GM19438 (cell line): ENCODE measurements around the gene NUB1.

Source experiments
- ATAC-seq: cut with Tn5 transposase; IDR thresholded peaks from one replicate; pipeline ENCODE4 v1.9.1; 2021; ENCODE audit warnings: low read depth; ENCODE audit not compliant: unreplicated experiment

The NUB1 gene

DNA sequence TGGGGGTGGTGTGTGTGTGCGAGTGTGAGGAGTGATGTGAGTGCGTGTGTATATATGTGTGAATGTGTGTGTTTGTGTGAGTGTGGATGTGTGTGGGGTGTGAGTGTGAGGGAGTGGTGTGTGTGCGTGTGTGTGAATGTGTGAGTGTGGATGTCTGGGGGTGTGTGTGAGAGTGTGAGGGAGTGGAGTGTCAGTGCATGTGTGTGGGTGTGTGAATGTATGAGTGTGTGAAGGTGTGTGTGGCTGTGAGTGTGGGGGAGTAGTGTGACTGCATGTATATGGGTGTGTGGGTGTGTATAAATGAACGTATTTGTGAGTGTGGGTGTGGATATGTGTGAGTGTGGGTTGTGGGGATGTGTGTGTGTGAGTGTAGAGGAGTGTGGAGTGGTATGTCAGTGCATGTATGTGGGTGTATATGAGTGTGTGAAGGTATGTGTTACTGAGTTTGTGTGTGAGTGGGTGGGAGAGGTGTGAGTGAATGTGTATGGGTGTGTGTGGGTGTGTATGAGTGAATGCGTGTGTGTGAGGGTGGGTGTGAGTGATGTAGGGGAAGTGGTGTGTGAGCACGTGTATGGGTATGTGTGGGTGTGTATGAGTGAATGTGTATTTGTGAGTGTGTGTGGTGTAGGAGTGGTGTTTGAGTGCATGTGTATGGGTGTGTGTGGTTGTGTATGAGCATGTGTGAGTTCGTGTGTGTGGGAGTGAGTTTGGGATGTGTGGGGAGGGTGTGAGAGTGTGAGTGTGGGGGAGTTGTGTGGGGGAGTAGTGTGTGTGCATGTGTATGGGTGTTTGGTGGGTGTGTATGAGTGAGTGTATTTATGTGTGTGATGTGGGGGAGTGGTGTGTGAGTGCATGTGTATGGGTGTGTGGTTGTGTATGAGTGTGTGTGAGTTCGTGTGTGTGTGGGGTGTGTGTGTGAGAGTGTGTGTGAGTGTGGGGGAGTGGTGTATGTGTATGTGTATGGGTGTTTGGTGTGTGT is 28.5 kb upstream of the NUB1 start:
- ATAC-seq: no peak

- ATAC-seq: no peak
These were observed 27.8 kb upstream of the NUB1 start for GRCh38 chr7:151313857-151314256.

DNA sequence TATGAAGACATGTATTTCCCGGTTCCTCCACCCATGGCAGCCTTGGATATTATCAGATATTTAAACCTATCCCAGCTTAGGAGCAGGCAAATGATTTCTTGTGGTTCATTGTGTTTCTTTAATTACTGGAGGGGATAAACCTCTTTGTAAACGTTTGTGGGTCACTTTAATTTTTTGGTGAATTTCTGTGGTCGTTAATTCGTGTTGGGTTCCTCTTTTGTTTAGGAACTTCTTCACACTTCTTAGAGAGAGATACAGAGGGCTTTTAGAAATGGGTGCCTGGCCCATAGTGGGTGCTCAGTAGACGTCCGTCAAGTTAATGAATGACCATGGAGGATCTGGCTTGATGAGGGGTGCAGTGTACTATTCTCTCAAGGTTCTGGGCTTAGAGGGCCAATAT is 27.2 kb upstream of the NUB1 start:
- no peak for ATAC-seq

- no peak for ATAC-seq
These were observed 26.5 kb upstream of the NUB1 start for GRCh38 chr7:151315038-151315655.

GRCh38 chr7:151316896-151317295 is 24.7 kb upstream of the NUB1 start:
- no peak for ATAC-seq

DNA sequence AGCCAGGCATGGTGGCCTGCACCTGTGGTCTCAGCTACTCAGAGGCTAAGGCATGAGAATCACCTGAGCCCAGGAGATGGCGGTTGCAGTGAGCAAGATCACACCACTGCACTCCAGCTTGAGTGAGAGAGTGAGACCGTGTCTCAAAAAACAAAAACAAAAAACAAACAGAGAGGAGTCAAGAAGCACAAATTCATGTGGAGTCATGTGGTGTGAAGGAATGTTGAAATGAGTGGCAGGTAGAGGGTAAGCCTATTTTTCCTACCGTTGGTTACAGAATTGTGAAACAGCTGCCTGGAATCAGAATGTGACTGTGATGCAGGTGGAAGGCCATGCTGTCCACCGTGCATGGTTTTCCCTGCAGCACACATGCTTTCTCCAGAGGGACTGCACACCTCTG is 23.7 kb upstream of the NUB1 start:
- ATAC-seq: no peak

- ATAC-seq: no peak
These were observed 22.4 kb upstream of the NUB1 start for GRCh38 chr7:151319189-151319588.

DNA sequence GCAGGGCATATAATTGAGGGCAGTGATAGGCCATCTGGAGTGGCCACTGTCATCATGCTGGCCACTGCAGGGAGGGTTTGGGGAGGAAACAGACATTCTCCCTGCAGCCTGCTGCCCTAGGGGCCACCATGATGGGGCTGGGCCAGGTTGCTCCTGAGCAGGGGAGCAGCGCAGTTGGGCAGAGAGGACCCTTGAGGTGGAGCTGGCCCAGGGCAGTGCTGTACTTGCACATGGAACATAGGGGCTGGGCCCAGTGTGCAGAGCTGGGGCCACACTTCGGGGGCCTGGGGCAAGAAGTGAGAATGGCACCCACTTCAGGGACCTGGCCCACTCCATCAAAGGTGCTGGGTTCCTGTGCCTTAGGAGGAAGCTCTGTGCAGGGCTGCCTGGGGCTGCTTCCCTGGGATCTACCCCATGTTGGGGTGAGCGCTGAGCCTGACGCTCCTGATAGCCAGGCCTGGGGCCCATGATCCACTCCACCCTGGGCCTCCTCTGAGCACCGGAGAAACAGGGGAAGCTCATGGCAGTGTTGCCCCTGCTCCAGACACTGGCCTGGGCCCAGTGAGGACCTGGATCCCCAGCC is 21.3 kb upstream of the NUB1 start:
- no peak for ATAC-seq

- ATAC-seq: no peak
These were observed 20.3 kb upstream of the NUB1 start for GRCh38 chr7:151321341-151321740.

- ATAC-seq: no peak
These were observed 18.7 kb upstream of the NUB1 start for GRCh38 chr7:151322906-151323305.

- ATAC-seq: no peak
These were observed 14.6 kb upstream of the NUB1 start for GRCh38 chr7:151327022-151327421.

GRCh38 chr7:151327659-151328058 is 14.0 kb upstream of the NUB1 start:
- ATAC-seq: no peak

- no peak for ATAC-seq
These were observed 11.4 kb upstream of the NUB1 start for GRCh38 chr7:151330181-151330580.

DNA sequence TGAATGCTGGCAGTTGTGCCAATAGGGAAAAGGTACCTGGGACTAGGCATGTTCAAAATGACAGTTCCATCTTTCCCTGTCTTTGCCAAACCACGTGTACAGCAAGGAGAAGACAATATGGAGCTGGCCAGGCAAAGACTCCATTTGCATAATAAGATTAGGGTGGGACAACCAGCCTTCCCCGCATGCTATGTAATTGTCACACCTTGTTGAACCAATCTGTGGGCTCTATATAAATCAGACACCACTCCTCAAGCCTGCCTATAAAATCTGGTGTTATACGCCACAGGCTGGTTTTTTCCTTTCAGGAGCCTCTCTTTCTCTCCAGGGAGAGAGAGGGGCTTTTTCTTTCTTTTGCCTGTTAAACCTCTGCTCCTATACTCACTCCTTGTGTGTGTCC is 11.0 kb upstream of the NUB1 start:
- ATAC-seq: no peak

- no peak for ATAC-seq
These were observed 7.0 kb upstream of the NUB1 start for GRCh38 chr7:151334628-151335027.

- no peak for ATAC-seq
These were observed 5.4 kb upstream of the NUB1 start for GRCh38 chr7:151336027-151336708.

GRCh38 chr7:151337346-151337745 is 4.3 kb upstream of the NUB1 start:
- no peak for ATAC-seq

- ATAC-seq: no peak
These were observed 2.8 kb upstream of the NUB1 start for GRCh38 chr7:151338809-151339208.

DNA sequence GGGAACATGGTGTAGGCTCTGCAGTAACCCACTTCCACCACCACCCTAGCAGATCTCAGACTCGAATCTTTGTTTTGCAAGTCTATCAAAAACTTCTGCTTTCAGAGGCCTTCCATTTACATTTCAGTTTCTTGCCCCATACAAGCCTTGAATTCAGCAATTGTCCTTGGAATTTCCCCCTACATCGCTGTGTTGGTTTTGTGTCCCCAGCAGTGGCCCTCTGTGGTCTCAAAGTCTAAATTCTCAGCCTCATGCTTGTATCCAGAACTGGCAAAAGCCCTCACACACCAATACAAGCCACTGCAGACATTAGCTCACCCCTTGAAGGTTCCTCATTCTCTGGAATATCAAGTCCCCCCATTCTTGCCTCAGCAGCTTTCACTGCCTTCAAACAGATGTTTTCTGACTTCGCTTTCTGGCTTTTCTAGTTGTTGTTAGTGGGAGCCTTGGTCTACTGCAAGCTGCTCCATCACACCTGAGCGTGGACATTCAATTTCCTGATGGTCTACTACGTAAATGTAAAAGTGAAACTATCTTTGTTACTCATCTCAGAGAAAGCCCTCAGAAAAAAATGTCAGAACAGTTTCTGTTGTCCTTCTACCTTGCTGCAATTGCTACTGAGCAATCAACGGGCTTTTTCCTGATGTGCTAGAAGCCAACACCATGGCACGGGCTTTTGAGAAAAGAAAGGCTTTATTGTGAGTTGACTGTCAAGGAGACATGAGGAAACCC is 1.8 kb upstream of the NUB1 start:
- peak; percentile 49 for ATAC-seq

GRCh38 chr7:151340794-151341356 is 737 bp upstream of the NUB1 start:
- no peak for ATAC-seq
